HG02981 (cell line): ENCODE data around the gene ZNF239.
"Not testable (repeated sequence)": the region's sequence is repeated elsewhere in the genome, so short reads cannot be mapped to it uniquely, and the experiment has no call there.

Source experiments
- ATAC-seq: cut with Tn5 transposase; IDR thresholded peaks from one replicate; pipeline ENCODE4 v1.9.1; 2021; ENCODE audit warnings: mild to moderate bottlenecking, moderate library complexity; ENCODE audit not compliant: unreplicated experiment

The ZNF239 gene

DNA sequence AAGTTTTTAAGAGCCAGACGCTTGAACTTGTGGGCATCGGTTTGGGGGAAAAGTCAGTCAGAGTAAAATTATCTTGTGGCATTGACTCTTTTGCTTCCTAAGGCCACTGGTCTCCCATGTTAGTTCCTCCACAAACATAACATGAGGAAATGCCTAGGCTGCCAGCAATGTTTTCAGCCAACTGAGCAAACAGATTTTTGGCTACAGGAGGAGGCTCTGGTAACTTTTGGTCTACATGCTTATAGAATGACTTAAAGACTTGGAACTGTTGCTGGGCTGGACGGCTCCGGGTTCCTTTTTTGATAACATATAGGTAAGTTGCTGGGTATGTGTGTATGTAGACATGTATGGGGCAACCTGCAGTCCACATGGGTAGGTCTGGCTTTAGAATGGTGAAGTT, 9.6 kb upstream of the ZNF239 start:
- no peak for ATAC-seq

DNA sequence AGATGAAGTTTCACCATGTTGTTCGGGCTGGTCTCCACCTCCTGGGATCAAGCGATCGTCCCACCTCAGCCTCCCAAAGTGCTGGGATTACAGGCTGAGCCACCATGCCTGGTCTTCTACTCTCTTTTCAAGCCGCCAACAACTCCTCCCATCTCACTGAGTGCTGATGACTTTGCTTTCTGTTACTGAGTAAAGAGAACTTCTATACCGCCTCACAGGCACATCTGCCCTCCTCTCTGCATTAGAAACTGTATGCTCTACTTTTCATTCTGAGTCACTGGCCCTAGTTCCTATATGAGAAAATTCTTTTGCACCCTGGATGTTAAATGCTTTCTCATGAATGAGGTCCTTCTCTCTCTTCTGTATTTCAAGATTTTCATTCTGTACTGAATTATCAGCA, 2.2 kb upstream of the ZNF239 start:
- no peak for ATAC-seq

DNA sequence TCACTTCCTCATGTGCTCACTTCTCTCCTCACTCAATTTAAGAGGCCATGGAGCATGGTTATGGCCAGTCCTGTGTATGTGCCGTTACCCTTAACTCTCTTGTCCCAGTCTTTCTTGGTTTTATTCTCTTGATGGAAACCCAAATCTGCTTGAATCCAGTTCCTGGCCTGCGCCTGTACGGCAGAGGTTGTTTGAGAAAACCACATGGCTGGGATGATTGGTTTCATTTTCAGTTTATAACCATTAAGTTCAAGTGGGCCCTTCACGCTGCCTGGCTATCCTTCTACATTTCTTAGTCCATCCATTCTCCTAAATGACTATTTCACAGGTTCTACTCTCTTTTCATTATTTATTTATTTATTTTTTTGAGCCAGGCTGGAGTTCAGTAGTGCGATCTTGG, 1.6 kb upstream of the ZNF239 start:
- no peak for ATAC-seq

DNA sequence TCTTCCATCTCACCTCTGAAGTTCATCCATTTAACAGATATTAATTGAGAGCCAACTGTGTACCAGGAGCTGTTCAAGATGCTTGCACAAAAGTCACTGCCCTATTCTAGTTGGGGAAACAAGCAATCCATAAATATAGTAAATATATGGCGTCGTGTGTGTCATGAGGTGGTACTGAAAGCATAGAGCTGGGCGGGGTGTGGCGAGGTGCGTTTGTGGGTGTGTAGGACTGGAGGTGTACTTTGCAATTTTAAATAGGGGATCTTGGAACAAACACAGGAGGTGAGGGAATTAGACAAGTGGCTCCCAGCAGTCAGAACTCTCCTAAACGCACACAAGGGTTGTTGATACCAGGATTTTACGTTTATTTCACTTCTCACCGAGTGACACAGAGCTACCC, 490 bp upstream of the ZNF239 start:
- ATAC-seq = no peak

DNA sequence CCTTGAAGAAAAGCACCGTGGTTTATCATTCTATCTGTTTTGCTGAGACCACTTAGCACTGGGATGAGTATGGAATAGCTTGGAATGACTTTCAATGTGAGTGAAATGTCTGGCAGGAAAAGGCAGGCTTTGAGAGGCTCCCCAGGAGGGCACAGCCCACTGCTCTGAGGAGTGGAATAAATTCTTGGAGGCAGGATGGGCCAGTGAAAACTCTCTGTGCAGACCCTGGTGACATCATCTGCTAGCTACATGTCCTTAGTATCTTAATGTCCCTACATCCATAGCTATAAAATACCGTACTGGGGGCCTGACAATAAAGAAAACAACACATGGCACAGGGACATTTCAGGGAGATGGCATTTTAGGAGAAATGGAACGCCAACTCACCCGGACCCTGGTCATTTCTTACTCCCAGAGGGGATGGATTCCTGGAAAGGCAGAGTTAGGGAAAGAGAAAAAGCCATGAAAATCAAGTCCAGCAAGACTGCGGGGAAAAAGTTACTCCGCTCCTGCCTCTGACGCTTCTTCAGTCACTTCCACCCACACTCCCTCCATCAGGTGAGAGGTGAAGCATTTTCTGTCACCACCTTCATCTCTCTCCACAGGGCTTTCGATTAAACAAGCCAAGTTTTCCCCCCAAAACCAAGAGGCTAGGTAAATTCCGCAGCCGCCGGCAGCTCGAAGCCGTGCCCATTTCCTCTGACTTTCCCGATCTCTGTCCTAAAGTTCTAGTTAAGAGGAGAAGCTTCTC, 991 bp downstream of the ZNF239 start:
- ATAC-seq = no peak

DNA sequence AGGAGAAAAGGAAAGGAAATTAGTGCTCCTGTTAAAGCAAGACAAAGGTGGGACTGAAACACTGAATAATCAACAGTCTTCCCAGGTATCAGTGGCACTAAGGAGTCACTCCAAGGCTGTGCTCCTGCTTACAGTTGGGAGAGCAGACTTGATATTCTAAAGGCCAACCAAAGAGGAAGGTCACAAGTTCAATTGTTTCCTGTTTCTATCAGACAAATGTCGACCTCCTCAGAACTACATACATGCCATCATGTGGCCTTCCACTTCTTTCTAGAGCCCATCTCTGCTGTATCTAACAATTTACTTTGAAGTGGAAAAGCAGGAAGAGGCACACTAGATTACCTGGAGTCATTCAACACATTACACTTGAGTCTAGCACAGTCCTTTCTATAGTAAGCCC, 3.4 kb downstream of the ZNF239 start:
- ATAC-seq = no peak

DNA sequence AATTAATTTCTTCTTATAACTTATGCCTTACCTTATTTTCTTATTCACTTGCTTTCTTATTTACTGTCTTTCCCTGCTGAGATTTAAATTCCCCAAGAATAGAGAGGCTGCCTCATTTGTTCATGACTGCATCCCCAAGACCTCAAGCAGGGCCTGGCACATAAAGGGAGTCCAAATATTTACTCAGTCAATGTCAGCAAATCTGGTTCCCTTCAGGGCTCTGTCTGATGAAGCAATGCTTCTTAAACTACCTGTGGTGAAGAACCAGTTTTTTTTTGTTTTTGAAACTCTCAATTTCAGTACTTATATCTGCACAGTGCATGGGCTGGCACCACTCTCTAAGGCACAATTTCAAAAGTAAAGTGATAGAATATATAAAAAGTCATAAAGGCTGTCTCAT, 4.7 kb downstream of the ZNF239 start:
- ATAC-seq = no peak

DNA sequence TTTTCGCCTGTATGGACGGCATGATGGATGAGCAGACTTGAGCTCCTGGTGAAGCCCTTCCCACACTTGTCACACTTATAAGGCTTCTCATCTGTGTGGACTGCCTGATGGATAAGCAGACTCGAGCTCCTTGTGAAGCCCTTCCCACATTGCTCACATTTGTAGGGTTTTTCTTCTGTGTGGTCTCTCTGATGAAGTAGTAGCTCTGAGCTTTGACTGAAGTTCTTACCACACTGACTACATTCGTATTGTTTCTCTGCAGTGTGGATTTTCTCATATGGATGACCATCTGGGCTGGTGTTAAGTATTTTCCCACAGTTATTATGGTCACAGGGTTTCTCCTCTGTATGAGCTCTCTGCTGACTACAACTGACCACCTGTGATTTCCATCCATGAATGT, 17.2 kb downstream of the ZNF239 start:
- ATAC-seq = no peak

DNA sequence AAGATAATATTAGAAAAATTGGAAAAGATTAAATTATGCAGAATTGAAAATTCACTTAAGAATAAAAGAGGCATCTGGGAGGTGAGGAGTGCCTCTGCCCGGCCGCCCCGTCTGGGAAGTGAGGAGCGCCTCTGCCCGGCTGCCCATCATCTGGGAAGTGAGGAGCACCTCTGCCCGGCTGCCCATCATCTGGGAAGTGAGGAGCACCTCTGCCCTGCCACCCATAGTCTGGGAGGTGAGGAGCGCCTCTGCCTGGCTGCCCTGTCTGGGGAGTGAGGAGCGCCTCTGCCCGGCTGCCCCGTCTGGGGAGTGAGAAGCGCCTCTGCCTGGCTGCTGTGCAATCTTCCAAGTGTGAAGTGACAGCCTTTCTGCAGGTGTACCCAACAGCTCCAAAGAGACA, 30.7 kb downstream of the ZNF239 start:
- ATAC-seq = not testable (repeated sequence)

DNA sequence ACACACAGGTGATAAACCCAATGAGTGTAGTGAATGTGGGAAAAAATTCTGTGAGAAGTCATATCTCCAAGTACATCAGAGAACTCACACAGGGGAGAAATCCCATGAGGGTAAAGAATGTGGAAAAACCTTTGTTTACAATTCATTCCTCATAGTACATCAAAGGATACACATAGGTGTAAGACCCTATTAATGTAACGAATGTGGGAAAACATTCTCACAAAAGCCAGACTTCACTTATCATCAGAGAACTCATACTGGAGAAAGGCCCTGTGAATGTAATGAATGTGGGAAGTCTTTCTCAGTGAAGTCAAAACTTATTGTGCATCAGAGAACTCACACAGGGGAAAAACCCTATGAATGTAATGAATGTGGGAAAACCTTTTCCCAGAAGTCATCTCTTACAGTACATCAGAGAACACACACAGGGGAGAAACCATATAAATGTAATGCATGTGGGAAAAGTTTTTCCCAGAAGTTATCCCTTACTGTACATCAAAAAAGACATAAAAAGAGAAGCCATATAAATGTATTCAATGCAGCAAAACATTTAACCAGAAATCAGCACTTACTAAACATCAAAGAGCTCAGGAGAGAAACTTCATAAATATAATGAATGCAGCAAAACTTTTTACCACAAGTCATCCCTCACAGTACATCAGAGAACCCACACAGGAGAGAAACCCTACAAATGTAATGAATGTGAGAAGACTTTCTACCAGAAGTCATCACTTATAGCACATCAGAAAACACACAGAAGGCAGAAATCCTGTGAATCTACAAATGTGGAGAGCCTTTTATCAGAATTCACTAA, 49.8 kb downstream of the ZNF239 start:
- ATAC-seq = no peak
